OCI-LY7 (cell line): ENCODE measurements around the gene IGFLR1. TPM values are rescaled to one million over a fixed set of nuclear protein-coding genes. Genes with fewer than 3 reads are reported as not detected.
A peak's percentile ranks its signal among the peaks of the same experiment; 100 is the strongest.

Experiments
- Bru-seq: library from RNA; stranded (reverse); fragments of 400-500 nt; gene quantifications from one replicate; lab custom pipeline; 2021; lab: Mats Ljungman, UMichigan
- BruChase-seq, 2 experiments: library from RNA; stranded (reverse); fragments of 400-500 nt; gene quantifications; one replicate each; lab custom pipeline; 2021; lab: Mats Ljungman, UMichigan
- BruUV-seq: library from RNA; stranded (reverse); fragments of 400-500 nt; replicated peaks from 2 replicates; lab custom pipeline; 2021; lab: Mats Ljungman, UMichigan
- CTCF ChIA-PET: fragments of 300-600 bp; sonication (Branson Sonifier 250); formaldehyde crosslinking; loops from one replicate; lab custom pipeline; 2022; ENCODE audit warnings: antibody characterized with exemption; ENCODE audit not compliant: unreplicated experiment; lab: Charles Lee
- POLR2A ChIA-PET: fragments of 300-600 bp; sonication (Branson Sonifier 250); formaldehyde crosslinking; loops from one replicate; lab custom pipeline; 2022; ENCODE audit warnings: antibody characterized with exemption; lab: Charles Lee
- DNase-seq: peaks from one replicate; pipeline ENCODE4 v3.0.0-alpha.2; 2015; ENCODE audit warnings: low spot score
- H2AFZ ChIP-seq: fragments of 200-600 bp; sonication (generic), shearing (Covaris generic); 2 replicates; pipeline ENCODE4 v1.6.1; 2014; ENCODE audit warnings: mild to moderate bottlenecking, antibody characterized with exemption, low read length, moderate library complexity
- H3K27ac ChIP-seq: fragments of 200-600 bp; sonication (generic); 2 replicates; pipeline ENCODE4 v1.5.1; 2014; ENCODE audit warnings: mixed run types, low read depth, mild to moderate bottlenecking, moderate library complexity, low read length, inconsistent platforms; ENCODE audit not compliant: poor library complexity, severe bottlenecking
- H3K36me3 ChIP-seq: fragments of 200-600 bp; sonication (generic); 2 replicates; pipeline ENCODE4 v1.6.1; 2014; ENCODE audit warnings: mild to moderate bottlenecking, antibody characterized with exemption, low read length, moderate library complexity, mixed read lengths; ENCODE audit not compliant: insufficient read depth
- H3K4me1 ChIP-seq: fragments of 200-600 bp; sonication (generic); 2 replicates; pipeline ENCODE4 v1.5.1; 2014; ENCODE audit warnings: mild to moderate bottlenecking, low read length; ENCODE audit not compliant: insufficient read depth, poor library complexity, severe bottlenecking
- H3K4me2 ChIP-seq: fragments of 200-600 bp; sonication (generic); 2 replicates; pipeline ENCODE4 v1.6.1; 2014; ENCODE audit warnings: mild to moderate bottlenecking, low read length
- H3K4me3 ChIP-seq: fragments of 200-600 bp; sonication (generic); 2 replicates; pipeline ENCODE4 v1.5.1; 2014; ENCODE audit warnings: mild to moderate bottlenecking, low read depth, low read length; ENCODE audit not compliant: poor library complexity, severe bottlenecking
- H3K79me2 ChIP-seq: fragments of 200-600 bp; sonication (generic); 2 replicates; pipeline ENCODE4 v1.6.1; 2016; ENCODE audit warnings: low read depth, mild to moderate bottlenecking, low read length, moderate library complexity, mixed read lengths; ENCODE audit not compliant: insufficient read depth
- H3K9me2 ChIP-seq: fragments of 200-600 bp; sonication (generic); 2 replicates; pipeline ENCODE4 v1.6.1; 2016; ENCODE audit warnings: mild to moderate bottlenecking, low read length, mixed read lengths; ENCODE audit not compliant: insufficient read depth
- H3K9me3 ChIP-seq: fragments of 200-600 bp; sonication (generic); 2 replicates; pipeline ENCODE4 v1.6.1; 2014; ENCODE audit warnings: mild to moderate bottlenecking, mixed run types, low read length, mixed read lengths
- H4K20me1 ChIP-seq: fragments of 200-600 bp; sonication (generic); 2 replicates; pipeline ENCODE4 v1.6.1; 2014; ENCODE audit warnings: mild to moderate bottlenecking, antibody characterized with exemption, low read length, moderate library complexity, mixed read lengths; ENCODE audit not compliant: insufficient read depth
- EZH2phosphoT487 ChIP-seq: fragments of 200-600 bp; sonication (generic); IDR thresholded peaks from 2 replicates; pipeline ENCODE4 v1.6.1; 2018; ENCODE audit warnings: low read depth, borderline replicate concordance, mild to moderate bottlenecking, mixed run types, antibody characterized with exemption, low read length, moderate library complexity, mixed read lengths
- intact Hi-C: fragments of 100-400 bp; cut with micrococcal nuclease; formaldehyde crosslinking; loops from one replicate; pipeline ENCODE4 v1.10.0; 2022; ENCODE audit not compliant: unreplicated experiment
- long read RNA-seq: library from polyadenylated mRNA; stranded (forward); transcript quantifications from one replicate; pipeline ENCODE4 v2.0.0, GENCODE V29; 2022
- total RNA-seq, 2 experiments: library from RNA; depleted of rRNA in 1 of 2; stranded (reverse); fragments of >200 nt in 1 of 2; shearing (Covaris generic) in 1 of 2; gene quantifications; 2 replicates each; pipeline ENCODE4 v1.2.3, GENCODE V29; 2014 to 2022
- TF ChIP-seq, protein P1 (sequence below): fragments of 200-600 bp; sonication (generic); conservative IDR thresholded peaks from 2 replicates; pipeline ENCODE4 v1.5.1; 2014; ENCODE audit warnings: mild to moderate bottlenecking, antibody characterized with exemption, low read length, moderate library complexity, mixed read lengths

IGFLR1 gene, protein sequence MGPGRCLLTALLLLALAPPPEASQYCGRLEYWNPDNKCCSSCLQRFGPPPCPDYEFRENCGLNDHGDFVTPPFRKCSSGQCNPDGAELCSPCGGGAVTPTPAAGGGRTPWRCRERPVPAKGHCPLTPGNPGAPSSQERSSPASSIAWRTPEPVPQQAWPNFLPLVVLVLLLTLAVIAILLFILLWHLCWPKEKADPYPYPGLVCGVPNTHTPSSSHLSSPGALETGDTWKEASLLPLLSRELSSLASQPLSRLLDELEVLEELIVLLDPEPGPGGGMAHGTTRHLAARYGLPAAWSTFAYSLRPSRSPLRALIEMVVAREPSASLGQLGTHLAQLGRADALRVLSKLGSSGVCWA
- total RNA-seq (2014; rRNA removed; shearing (Covaris generic)) (8.5 and 11.4 TPM in 2 replicates), total RNA-seq (2022) (18.3 and 21.5 TPM in 2 replicates), Bru-seq, nascent RNA (percentile 49 among the genes with signal in this experiment), BruChase-seq, experiment 1, labeled RNA remaining after a 6-hour chase (percentile 45 among the genes with signal in this experiment), BruChase-seq, experiment 2, labeled RNA remaining after a 2-hour chase (percentile 62 among the genes with signal in this experiment)
- long read RNA-seq, partial matches to known transcripts = 3 of 22 reads
- long read RNA-seq, other reads (novel, unspliced or antisense) = 14 of 22 reads

- DNase-seq = peak; percentile 75
- H3K4me3 ChIP-seq = peak within 1 kb of the TSS; percentile 69
- H3K4me2 ChIP-seq = peak within 1 kb of the TSS; percentile 84
- CTCF ChIA-PET = no interaction called here
- TF ChIP-seq, protein P1, sequence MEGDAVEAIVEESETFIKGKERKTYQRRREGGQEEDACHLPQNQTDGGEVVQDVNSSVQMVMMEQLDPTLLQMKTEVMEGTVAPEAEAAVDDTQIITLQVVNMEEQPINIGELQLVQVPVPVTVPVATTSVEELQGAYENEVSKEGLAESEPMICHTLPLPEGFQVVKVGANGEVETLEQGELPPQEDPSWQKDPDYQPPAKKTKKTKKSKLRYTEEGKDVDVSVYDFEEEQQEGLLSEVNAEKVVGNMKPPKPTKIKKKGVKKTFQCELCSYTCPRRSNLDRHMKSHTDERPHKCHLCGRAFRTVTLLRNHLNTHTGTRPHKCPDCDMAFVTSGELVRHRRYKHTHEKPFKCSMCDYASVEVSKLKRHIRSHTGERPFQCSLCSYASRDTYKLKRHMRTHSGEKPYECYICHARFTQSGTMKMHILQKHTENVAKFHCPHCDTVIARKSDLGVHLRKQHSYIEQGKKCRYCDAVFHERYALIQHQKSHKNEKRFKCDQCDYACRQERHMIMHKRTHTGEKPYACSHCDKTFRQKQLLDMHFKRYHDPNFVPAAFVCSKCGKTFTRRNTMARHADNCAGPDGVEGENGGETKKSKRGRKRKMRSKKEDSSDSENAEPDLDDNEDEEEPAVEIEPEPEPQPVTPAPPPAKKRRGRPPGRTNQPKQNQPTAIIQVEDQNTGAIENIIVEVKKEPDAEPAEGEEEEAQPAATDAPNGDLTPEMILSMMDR = no peak
- TF ChIP-seq EZH2phosphoT487 = no peak
- peaks cover 11% of the 10 kb centered on the region; the same call in 1 of the 2 replicates for H3K79me2 ChIP-seq
- no peaks in the 10 kb centered on the region for H4K20me1 ChIP-seq
- no peaks in the 10 kb centered on the region for H3K9me2 ChIP-seq
- no TSS peak for BruUV-seq
- POLR2A ChIA-PET = no interaction called here
- peaks cover 57% of the 10 kb centered on the region for H3K4me1 ChIP-seq
- peaks cover 26% of the 10 kb centered on the region for H3K36me3 ChIP-seq
- H2AFZ ChIP-seq = peak within 1 kb of the TSS; percentile 73
- intact Hi-C loops = loop anchor here (5.0 to 10.0 kb wide), 2 partner anchors 160 to 1307 kb away; partner anchors contain the start of genes HCST and NFKBID
- H3K27ac ChIP-seq = peak within 1 kb of the TSS; percentile 86
- H3K9me3 ChIP-seq = no peaks in the 10 kb centered on the region
Measured at GRCh38 chr19:35742121-35742724, at the start of gene IGFLR1. Gene IGFLR1 (minus strand): TSS chr19:35742452. CDS start chr19:35741180, 1,272 bp downstream.

DNA sequence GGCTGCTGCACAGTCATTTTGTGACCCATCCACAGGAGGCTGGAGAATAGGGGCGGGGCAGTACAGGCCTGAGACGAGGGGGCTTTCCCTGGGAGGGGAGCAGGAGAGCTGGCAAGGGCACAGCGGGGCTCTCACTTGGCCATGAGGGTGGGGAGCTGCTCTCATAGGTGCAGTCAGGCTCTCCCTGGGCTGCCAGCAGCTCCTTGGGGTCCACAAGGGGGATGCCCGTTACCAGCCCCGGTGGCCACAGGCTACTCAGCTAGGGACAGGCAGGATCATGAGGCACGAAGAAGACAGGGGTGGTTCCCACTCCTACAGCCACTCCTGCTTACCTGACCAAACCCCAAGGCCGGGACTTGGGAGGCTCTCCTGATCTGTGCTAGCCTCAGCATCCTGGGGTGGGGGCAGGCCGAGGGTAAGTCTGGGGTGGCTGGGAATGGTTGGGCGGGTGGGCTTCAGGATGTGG lies 49.6 kb upstream of the IGFLR1 start:
- no TSS peak for BruUV-seq
- CTCF ChIA-PET = no interaction called here
- H3K4me2 ChIP-seq = no peak overlapping the region
- DNase-seq = no peak
- no peak overlapping the region for H3K4me3 ChIP-seq
- no peaks in the 10 kb centered on the region for H4K20me1 ChIP-seq
- no peaks in the 10 kb centered on the region for H3K9me3 ChIP-seq
- POLR2A ChIA-PET = no interaction called here
- H3K79me2 ChIP-seq = no peaks in the 10 kb centered on the region
- H3K27ac ChIP-seq = no peak overlapping the region
- no peaks in the 10 kb centered on the region for H3K9me2 ChIP-seq
- no peaks in the 10 kb centered on the region for H3K4me1 ChIP-seq
- intact Hi-C loops = loop anchor here (1.0 kb wide), 1 partner anchor 99 kb away; no protein-coding TSS in a partner anchor
- TF ChIP-seq, protein P1 = no peak
- TF ChIP-seq EZH2phosphoT487 = no peak
- no peak overlapping the region for H2AFZ ChIP-seq
- H3K36me3 ChIP-seq = no peaks in the 10 kb centered on the region
